ENCODE measurements around the gene COG2.

- TF ChIP-seq ZNF639 (tag by site-specific recombination; IDR thresholded peaks at IDR 0.05) = no peak
- TF ChIP-seq KLF9 (tag by site-specific recombination; IDR thresholded peaks at IDR 0.05; ENCODE audit: low read depth) = no peak
- TF ChIP-seq YY2 (tag by site-specific recombination; IDR thresholded peaks at IDR 0.05) = no peak
- TF ChIP-seq ZNF654 (tag by site-specific recombination; IDR thresholded peaks at IDR 0.05; ENCODE audit: low read depth) = no peak
- TF ChIP-seq CTCF (tag by site-specific recombination; IDR thresholded peaks at IDR 0.05) = no peak
- TF ChIP-seq, protein P1, sequence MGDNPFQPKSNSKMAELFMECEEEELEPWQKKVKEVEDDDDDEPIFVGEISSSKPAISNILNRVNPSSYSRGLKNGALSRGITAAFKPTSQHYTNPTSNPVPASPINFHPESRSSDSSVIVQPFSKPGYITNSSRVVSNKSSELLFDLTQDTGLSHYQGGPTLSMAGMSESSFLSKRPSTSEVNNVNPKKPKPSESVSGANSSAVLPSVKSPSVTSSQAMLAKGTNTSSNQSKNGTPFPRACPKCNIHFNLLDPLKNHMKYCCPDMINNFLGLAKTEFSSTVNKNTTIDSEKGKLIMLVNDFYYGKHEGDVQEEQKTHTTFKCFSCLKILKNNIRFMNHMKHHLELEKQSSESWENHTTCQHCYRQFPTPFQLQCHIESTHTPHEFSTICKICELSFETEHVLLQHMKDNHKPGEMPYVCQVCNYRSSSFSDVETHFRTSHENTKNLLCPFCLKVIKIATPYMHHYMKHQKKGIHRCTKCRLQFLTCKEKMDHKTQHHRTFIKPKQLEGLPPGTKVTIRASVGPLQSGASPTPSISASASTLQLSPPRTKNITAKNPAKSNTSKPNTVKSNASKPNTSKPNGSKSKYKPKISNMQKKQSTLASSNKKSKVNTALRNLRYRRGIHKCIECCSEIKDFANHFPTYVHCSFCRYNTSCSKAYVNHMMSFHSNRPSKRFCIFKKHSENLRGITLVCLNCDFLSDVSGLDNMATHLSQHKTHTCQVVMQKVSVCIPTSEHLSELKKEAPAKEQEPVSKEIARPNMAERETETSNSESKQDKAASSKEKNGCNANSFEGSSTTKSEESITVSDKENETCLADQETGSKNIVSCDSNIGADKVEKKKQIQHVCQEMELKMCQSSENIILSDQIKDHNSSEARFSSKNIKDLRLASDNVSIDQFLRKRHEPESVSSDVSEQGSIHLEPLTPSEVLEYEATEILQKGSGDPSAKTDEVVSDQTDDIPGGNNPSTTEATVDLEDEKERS (tag by site-specific recombination; IDR thresholded peaks at IDR 0.05) = no peak
- no peak for TF ChIP-seq ZXDB (tag by site-specific recombination; IDR thresholded peaks at IDR 0.05)
- TF ChIP-seq, protein P2, sequence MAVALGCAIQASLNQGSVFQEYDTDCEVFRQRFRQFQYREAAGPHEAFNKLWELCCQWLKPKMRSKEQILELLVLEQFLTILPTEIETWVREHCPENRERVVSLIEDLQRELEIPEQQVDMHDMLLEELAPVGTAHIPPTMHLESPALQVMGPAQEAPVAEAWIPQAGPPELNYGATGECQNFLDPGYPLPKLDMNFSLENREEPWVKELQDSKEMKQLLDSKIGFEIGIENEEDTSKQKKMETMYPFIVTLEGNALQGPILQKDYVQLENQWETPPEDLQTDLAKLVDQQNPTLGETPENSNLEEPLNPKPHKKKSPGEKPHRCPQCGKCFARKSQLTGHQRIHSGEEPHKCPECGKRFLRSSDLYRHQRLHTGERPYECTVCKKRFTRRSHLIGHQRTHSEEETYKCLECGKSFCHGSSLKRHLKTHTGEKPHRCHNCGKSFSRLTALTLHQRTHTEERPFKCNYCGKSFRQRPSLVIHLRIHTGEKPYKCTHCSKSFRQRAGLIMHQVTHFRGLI (tag by site-specific recombination; IDR thresholded peaks at IDR 0.05) = no peak
- no peak for TF ChIP-seq KLF17 (tag by site-specific recombination; IDR thresholded peaks at IDR 0.05)
- TF ChIP-seq ZNF513 (tag by site-specific recombination; IDR thresholded peaks at IDR 0.05) = no peak
- no peak for TF ChIP-seq ZNF292 (tag by site-specific recombination; IDR thresholded peaks at IDR 0.05; ENCODE audit: borderline replicate concordance, low read depth)
- no peak for TF ChIP-seq ZNF549 (tag by site-specific recombination; IDR thresholded peaks at IDR 0.05)
- no peak for TF ChIP-seq IKZF3 (tag by site-specific recombination; IDR thresholded peaks at IDR 0.05)
These were observed 41.9 kb downstream of the COG2 start for GRCh38 chr1:230684146-230684545.
